AG04450 (cell line): Measurements from ENCODE around the gene RPS8. TPM values are rescaled to one million over a fixed set of nuclear protein-coding genes. Genes with fewer than 3 reads are reported as not detected.

ENCODE experiments used
- CTCF ChIA-PET: fragments of 300-600, 350-600 bp; formaldehyde crosslinking; extraction: SDS; loops from one replicate; lab custom pipeline; 2022; ENCODE audit warnings: antibody characterized with exemption, inconsistent platforms; lab: Charles Lee
- POLR2A ChIA-PET: fragments of 350-600 bp; formaldehyde crosslinking; extraction: SDS; loops from one replicate; lab custom pipeline; 2021; ENCODE audit warnings: antibody characterized with exemption, inconsistent platforms; lab: Yijun Ruan, JAX
- DNase-seq: peaks from one replicate; pipeline ENCODE4 v3.0.0-alpha.2; 2011; ENCODE audit warnings: low read depth, low spot score
- H3K27ac ChIP-seq: one replicate; pipeline ENCODE4 v1.5.1; 2012; ENCODE audit warnings: low read depth, low read length, control low read depth
- H3K27me3 ChIP-seq: one replicate; pipeline ENCODE4 v1.6.0; 2012; ENCODE audit warnings: low read length; ENCODE audit not compliant: control insufficient read depth, insufficient read depth
- H3K4me3 ChIP-seq: 2 replicates; pipeline ENCODE4 v1.5.1; 2011; ENCODE audit warnings: mild to moderate bottlenecking, low read depth, low read length, control low read depth
- H3K9me3 ChIP-seq: 2 replicates; pipeline ENCODE4 v1.5.1; 2012; ENCODE audit warnings: low read length; ENCODE audit not compliant: control insufficient read depth, insufficient read depth
- polyA minus RNA-seq: library from RNA; depleted of rRNA, polyadenylated mRNA; stranded (reverse); fragments of >200 nt; gene quantifications from 2 replicates; pipeline ENCODE4 v1.2.3, GENCODE V29; 2011; rRNA and poly(A)+ RNA removed
- polyA plus RNA-seq: library from polyadenylated mRNA; depleted of rRNA; stranded (reverse); fragments of >200 nt; gene quantifications from 2 replicates; pipeline ENCODE4 v1.2.3, GENCODE V29; 2011; rRNA removed
- TF ChIP-seq, protein P1 (sequence below): IDR thresholded peaks from 2 replicates; pipeline ENCODE4 v1.5.1; 2011; ENCODE audit warnings: low read depth, low read length, control low read depth, inconsistent platforms

The RPS8 gene
- polyA plus RNA-seq (2,661 and 2,755 TPM in 2 replicates), polyA minus RNA-seq (491 and 532 TPM in 2 replicates)

DNA sequence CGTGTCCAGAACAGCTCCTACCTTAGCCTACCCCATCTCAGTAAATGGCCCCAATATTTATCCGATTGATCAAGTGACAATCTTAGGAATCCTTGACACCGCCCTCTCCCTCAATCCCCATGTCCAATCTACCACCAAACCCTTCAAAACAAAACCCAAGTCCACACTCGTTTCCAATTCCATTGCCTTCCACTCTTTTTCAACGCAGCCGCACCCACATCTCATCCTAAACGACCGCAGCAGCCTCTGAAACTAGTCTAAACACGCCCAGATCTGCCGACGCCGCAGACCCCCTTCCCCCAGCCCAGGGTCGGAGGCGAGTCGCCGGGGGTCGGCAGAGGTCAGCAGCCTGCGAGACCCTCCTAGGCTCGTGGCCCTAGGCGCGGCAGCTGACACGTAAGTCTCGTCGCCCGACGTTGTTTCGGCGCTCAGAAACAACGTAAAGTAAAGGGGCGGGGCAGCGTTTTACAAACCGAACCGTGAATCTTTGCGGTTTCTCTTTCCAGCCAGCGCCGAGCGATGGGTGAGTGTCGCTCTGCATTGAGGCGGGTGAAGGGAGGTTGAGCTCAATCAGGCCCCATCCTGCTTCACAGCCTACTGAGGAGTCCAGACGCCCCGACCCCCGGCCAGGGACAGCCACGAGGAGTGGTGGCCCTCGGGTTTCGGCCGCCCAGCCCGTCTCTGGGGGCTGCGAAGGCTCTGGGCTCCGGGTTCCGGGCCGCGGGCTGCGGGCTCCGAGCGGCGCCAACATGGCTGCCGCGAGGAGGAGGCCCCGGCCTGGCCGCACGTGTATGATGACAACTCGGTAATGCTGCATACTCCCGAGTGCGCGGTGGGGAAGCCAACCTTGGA lies at the start of gene RPS8:
RPS8 (plus strand) TSS at position 463 of the 852 bp plus-strand sequence; CDS start at position 520, 57 bp downstream.
- Histone ChIP-seq H3K9me3 (no peaks in the 10 kb centered on the region; the same call in 1 of the 2 replicates), H3K27me3 (no peaks in the 10 kb centered on the region), H3K4me3 (peak within 1 kb of the TSS; percentile 92), H3K27ac (peak within 1 kb of the TSS; percentile 96)
- ChIA-PET POLR2A (interaction anchor here (0.5 to 2.5 kb wide), 32 partner anchors 8 to 1648 kb away, joined by 3 to 23 read pairs (median 4); partner anchors contain the start of genes BEST4, BTBD19, HECTD3 and PLK3), CTCF (interaction anchor here (0.9 to 2.1 kb wide), 5 partner anchors 10 to 47 kb away, joined by 3 to 9 read pairs (median 6); partner anchors contain the start of genes PLK3 and RNU5D-1)
- TF ChIP-seq, protein P1, sequence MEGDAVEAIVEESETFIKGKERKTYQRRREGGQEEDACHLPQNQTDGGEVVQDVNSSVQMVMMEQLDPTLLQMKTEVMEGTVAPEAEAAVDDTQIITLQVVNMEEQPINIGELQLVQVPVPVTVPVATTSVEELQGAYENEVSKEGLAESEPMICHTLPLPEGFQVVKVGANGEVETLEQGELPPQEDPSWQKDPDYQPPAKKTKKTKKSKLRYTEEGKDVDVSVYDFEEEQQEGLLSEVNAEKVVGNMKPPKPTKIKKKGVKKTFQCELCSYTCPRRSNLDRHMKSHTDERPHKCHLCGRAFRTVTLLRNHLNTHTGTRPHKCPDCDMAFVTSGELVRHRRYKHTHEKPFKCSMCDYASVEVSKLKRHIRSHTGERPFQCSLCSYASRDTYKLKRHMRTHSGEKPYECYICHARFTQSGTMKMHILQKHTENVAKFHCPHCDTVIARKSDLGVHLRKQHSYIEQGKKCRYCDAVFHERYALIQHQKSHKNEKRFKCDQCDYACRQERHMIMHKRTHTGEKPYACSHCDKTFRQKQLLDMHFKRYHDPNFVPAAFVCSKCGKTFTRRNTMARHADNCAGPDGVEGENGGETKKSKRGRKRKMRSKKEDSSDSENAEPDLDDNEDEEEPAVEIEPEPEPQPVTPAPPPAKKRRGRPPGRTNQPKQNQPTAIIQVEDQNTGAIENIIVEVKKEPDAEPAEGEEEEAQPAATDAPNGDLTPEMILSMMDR: no peak
- peak; percentile 76 for DNase-seq

DNA sequence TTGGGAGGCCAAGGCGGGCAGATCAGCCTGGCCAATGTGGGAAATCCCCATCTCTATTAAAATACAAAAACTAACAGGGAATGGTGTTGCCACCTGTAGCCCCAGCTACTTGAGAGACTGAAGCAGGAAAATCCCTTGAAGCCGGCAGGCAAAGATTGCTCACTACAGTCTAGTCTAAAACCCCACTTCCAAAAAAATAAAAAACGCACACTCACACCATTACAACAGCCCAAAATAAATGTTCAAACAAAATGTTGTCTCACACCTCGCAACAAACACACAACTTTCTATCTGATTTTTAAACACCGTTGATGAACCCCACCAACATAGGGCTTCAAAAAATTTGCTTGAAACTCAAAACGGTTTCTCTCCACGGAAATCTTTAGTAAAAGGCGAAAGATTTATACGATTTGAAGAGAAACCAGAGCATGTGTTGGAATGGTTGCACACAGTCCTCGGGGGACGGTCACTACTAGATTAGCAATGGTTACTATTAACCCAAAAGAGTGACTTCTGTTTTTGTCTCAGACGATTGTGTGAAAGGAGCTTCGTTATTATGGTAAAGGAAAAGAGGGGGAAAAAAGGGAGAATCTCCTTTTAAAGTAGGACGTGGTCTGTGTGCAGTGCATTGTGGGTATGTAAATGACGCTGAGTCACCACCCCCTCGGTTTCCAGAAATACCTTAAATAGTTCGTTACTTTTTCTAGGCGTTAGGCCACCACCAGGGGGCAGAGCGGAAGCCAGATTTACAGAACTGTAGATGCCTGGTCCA lies 44.4 kb upstream of the RPS8 start, which contains the start of gene RNU5D-1:
RNU5D-1 (minus strand) TSS at position 430 of the 772 bp plus-strand sequence.
- CTCF ChIA-PET: interaction anchor here (0.6 to 2.8 kb wide), 61 partner anchors 9 to 1961 kb away, joined by 3 to 89 read pairs (median 4); partner anchors contain the start of genes ARMH1, BTBD19, HECTD3 and KIF2C
- Histone ChIP-seq H3K4me3 (peak within 1 kb of the TSS; percentile 17; the same call in 1 of the 2 replicates), H3K27ac (peak within 1 kb of the TSS; percentile 98), H3K9me3 (no peaks in the 10 kb centered on the region), H3K27me3 (no peaks in the 10 kb centered on the region)
- POLR2A ChIA-PET: interaction anchor here (0.6 to 3.1 kb wide), 18 partner anchors 8 to 871 kb away, joined by 3 to 32 read pairs (median 5); partner anchors contain the start of genes ARMH1, ERI3, HECTD3 and KIF2C
- TF ChIP-seq, protein P1: peak; percentile 82
- peak; percentile 94 for DNase-seq

DNA sequence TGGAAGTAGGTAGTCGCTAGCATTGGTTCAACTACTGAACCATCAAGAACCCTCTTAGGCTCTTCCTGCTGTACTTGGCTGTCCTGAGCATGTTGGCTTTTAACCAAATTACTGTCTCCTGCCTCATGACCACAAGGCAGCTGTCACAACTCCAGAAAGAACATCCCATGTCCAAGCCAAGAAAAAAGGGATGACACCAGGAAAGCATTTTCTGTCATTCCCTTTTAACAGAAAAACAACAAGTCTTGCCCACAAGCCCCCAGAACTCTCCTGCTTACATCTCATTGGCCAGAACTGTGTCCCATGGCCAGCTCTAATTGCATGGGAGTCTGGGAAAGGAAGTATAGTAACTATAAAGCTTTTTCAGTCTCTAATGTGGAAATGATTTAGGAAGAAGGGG lies 42.0 kb upstream of the RPS8 start:
- H3K9me3 ChIP-seq: peaks cover 3% of the 10 kb centered on the region; the same call in 1 of the 2 replicates
- TF ChIP-seq, protein P1: no peak
- CTCF ChIA-PET: interaction anchor here (1.0 kb wide), 1 partner anchor 81 kb away, joined by 3 read pairs; no protein-coding TSS in a partner anchor
- no peak overlapping the region for H3K27ac ChIP-seq
- H3K4me3 ChIP-seq: no peak overlapping the region
- no peaks in the 10 kb centered on the region for H3K27me3 ChIP-seq
- POLR2A ChIA-PET: interaction anchor here (1.1 kb wide), 1 partner anchor 42 kb away, joined by 5 read pairs; the partner anchor contains the start of gene RPS8
- DNase-seq: no peak

DNA sequence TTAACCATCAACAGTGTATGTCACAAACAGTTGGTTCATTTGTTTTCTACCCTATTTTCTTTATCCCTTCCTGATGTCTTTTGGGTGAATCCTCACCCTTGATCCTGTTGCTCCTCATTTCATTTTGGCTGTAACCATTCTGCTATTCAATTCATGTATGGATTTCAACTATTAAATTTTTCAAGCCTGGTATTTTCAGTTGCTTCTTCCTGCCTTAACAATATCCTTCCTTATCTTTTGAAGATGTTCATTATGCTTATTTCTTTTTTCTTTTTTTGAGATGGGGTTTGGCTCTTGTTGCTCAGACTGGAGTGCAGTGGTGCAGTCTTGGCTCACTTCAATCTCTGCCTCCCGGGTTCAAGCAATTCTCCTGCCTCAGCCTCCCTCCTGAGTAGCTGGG lies 41.6 kb upstream of the RPS8 start:
- Histone ChIP-seq H3K27me3 (no peaks in the 10 kb centered on the region), H3K9me3 (peaks cover 5% of the 10 kb centered on the region; the same call in 1 of the 2 replicates), H3K4me3 (no peak overlapping the region), H3K27ac (no peak overlapping the region)
- no peak for DNase-seq
- ChIA-PET POLR2A (no interaction called here), CTCF (no interaction called here)
- TF ChIP-seq, protein P1: no peak
